HG03139 (cell line): ENCODE measurements around the gene PLD3.
A peak's percentile ranks its signal among the peaks of the same experiment; 100 is the strongest.
"Not testable (repeated sequence)": the region's sequence is repeated elsewhere in the genome, so short reads cannot be mapped to it uniquely, and the experiment has no call there.

Source experiments
- ATAC-seq: cut with Tn5 transposase; IDR thresholded peaks from one replicate; pipeline ENCODE4 v1.9.1; 2021; ENCODE audit not compliant: unreplicated experiment

The PLD3 gene

DNA sequence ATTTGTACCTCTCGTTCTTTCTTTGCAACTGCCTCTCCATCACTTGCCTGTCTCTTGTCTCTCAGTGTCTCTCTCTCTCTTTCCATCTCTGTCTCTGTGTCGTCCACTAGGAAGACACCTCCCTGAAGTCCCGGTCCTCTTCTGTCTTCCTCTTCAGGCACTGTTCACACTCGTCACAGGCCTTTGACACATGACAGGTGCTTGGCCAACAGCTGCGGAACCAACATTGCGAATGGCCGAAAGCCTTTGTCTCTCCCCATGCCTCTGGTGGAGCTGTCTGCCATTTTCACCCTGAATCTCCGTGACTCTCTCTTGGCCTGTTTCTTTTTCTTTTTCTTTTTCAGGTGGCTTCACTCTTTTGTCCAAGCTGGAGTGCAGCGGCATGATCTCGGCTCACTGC lies 38.7 kb downstream of the PLD3 start:
- ATAC-seq = no peak

DNA sequence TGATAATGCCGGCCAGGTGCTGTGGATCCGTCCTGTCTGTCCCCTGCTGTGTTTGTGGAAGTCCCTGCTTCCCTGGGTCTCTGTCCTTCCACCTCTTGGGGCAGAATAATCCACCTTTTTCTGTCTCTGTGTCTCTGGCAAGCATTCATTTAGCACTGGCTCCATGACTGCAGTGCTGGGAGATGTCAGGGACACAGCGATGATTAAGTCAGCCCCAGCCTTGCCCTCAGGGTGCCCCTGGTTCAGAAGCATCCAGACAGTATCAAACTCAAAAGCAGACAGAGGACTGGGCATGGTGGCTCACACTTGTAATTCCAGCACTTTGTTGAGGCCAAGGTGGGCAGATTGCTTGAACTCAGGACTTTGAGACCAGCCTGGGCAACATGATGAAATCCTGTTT lies 40.0 kb downstream of the PLD3 start:
- ATAC-seq = no peak

DNA sequence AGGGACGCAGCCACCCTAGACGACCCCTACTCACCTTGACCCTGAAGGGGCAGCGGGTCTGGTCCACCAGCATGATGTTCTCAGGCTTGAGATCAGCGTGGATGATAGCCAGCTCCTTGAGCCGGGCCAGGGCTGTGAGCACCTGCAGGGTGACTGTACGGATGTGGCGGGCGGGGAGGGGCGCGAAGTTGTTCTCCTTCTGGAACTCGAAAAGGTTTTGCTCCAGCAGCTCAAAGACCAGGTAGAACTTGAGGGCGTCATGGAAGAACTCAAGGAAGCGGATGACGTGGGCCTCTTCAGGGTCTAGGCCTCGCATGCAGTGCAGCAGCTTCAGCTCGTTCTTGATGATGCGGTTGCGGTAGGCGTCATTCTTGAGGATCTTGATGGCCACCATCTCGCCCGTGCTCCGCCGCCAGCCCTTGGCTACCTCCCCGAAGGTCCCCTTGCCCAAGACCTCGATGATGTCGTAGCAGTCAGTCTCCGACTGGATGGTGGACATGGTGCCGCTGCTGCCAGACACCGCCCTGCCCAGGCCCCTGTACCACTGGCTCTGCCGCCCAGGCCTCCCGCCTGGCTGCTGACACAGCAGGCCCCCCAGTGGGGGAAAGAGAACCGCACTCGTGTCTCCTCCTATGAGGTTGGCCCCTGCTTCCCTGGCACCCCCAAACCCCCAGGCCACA lies 41.0 kb downstream of the PLD3 start:
- ATAC-seq = no peak

DNA sequence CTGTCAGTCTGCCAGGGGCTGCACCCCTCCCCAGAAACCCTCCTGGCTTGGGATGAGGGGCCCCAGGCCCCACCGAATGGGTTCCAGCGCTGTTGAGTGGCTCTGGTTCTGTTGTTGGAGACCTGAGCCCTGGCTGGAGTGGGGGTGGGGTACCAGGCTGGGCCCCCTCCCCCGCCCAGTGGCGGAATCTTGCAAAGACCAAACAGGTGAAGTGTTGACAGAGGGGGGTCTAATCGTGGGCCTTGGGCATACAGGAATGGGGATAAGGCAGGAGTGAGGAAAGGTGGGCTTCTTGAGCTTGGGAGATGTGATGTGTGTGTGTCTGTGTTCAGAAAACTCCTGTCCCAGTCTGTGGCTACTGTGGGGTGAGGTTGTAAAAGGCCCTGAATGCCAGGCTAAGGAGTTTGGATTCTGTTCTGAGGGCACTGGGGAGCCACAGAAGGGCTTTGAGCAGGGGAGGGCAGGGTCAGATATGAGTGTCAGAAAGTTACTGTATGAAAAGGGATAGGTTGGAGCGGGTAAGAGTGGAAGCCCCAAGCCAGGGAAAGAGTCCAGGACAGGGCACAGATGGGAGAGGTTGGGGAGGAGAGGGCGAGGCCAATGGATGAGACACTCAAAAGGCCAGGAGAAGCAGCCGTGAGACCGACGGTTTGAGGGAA lies 41.7 kb downstream of the PLD3 start, which contains the start of gene HIPK4:
HIPK4 (minus strand) TSS at position 98 of the 659 bp plus-strand sequence. CDS start 279 bp downstream, outside the sequence.
- ATAC-seq = no peak

DNA sequence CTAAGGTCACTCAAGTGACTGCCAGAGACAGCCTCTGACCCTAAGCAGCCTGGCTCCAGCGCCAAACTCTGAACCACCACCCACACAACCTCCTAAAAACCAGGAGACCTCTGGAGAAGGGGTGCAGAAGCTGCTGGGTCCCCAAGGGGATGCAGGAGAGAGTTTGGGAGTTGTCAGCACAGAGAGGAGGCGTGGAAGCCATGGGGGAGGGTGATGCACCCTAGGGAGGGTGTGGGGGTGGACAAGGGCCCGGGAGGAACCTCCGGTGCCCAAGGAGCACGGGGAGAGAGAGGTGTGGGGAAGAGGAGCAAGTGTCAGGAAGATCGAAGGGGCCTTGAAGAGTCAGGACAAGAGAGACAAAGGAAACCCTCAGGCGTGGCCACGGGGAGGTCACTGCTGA lies 43.6 kb downstream of the PLD3 start:
- no peak for ATAC-seq

DNA sequence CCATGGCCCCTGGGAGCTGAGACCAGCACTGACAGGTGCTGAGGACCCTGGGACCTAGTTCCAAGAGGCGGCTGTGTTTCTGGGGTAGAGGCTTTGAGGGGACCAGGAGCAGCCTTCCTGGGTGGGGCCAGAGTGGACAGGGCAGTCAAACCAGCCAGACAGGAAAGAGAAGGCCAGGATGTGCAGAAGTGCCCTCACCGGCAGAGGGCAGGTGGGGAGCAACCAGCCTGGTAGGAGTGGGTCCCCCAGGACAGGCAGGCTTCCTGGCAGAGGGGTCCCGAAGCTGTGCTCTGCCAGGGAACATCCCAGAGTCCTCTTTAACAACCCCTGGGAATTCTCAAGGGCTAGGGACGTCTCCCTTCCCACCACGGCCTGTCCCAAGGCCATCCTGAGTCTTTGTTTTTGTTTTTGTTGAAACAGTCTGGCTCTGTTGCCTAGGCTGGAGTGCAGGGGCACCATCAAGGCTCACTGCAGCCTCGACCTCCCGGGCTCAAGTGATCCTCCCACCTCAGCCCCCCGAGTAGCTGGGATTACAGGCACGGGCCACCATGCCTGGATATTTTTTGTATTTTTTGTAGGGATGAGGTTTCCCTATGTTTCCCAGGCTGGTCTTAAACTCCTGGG lies 44.5 kb downstream of the PLD3 start:
- no peak for ATAC-seq

DNA sequence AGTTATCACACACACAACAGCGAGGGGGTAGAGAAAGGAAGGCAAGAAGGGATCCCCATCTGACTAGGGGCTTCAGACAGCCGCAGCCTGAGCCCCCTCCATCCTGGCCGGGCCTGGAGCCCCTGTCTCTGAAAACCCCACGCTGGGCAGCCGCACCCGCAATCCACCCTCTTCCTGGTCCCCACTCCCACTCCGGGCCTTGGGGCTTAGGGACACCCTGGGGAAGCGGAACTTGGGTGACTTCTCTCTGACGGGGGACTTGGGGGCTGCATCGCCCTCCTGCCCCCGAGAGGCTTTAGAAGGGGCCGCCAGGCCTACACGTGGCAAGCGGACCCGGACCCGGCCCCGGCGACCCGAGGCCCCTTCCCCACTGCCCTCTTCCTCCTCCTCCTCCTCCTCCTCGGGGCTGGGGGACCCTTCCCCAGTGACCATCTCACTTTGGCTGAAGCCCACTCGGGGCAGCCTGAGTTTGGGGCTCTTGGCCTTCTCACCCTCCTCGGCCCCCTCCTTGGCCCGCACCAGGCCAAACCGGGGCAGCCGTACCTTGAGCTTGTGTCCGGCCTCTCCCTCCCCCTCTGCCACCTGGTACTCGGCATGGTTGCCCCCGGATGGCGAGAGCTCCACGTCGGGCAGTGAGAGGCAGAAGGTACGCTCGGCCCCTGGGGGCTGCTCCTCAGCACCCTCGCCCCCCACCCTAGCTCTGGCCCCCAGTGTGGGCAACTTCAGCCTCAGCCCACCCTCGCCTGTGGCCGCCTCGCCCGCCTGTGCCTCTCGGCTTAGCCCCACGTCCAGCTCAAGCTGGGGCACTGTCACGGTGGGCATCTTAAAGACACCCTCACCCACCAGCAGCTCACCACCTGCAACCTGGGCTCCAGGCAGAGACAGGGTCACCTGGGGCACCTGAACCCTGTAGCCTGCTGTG lies 45.7 kb downstream of the PLD3 start:
- ATAC-seq = no peak

DNA sequence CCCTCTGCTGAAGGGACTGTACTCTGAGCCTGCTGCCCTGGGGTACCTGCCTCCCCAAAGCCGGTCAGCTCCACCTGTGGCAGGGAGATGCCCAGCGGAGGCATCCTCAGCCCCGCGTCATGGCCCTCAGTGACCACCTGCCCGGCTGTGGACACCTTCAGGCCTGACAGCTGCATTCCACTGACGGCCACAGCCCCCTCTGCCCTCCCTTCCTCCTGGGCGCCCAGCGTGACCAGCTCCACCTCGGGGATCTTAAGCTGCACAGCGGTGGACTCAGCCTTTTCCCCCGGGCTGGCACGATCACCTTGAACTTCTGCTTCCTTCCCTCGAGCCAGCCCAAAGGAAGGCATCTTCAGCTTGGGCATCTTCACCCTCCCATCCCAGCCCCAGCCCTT lies 46.3 kb downstream of the PLD3 start:
- no peak for ATAC-seq

DNA sequence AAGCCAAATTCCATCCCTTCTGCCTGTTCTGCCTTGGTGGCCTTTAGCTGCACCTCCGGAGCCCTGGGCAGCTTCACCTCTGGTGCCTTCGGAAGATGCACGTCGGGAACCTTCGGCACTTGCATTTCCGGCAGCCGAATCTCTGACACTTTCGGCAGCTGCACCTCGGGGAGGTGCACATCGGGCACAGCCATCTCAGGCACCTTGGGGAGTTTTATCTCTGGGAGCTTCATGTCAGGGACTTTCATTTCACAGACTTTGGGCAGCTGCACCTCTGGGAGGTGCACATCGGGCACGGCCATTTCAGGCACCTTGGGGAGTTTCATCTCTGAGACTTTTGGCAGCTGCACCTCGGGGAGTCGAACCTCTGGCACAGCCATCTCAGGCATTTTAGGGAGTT lies 47.5 kb downstream of the PLD3 start:
- ATAC-seq = no peak

DNA sequence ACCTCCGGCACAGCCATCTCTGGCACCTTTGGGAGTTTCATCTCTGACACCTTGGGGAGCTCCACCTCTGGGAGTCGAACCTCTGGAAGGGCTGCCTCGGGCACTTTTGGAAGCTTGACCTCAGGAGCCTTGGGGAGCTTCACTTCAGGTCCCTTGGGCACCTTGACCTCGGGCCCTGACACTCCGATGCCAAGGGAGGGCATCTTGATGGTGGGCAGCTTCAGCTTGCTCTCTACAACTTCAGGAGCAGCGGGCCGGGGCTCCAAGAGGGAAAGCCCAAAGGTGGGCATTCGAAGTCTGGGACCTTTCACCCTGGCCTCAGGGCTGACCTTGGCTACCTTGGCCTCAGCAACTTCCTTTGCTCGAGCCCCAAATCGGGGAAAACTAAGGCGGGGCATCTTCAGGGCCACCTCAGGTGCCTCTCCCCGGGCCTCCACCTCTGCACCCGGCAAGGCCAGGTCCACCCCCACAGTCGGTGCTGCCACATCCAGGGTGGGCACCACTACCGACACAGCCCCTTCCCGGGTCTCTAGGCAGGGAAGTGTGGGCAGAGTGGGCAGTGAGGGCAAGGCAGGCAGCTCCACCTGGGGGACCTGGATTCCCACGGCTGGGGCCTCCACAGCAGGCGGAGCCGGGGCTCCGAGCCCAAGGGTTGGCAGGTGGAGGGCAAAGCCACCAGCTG lies 48.5 kb downstream of the PLD3 start:
- no peak for ATAC-seq

DNA sequence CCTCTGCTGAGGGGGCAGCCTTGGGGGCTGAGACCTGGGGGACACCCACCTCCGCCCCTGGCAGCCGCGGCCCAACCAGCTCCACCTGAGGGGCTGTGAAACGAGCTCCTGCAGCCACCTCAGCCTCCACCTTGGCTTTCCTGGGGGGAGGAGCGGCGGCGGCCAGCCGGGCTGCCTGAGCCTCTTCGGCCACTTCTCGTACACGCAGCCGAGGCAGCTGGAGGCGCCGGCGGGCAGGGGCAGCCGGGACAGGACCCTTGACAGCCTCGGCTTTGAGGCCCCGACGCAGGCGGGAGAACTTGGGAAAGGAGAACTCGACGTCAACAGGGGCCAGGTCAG lies 49.0 kb downstream of the PLD3 start:
- no peak for ATAC-seq

DNA sequence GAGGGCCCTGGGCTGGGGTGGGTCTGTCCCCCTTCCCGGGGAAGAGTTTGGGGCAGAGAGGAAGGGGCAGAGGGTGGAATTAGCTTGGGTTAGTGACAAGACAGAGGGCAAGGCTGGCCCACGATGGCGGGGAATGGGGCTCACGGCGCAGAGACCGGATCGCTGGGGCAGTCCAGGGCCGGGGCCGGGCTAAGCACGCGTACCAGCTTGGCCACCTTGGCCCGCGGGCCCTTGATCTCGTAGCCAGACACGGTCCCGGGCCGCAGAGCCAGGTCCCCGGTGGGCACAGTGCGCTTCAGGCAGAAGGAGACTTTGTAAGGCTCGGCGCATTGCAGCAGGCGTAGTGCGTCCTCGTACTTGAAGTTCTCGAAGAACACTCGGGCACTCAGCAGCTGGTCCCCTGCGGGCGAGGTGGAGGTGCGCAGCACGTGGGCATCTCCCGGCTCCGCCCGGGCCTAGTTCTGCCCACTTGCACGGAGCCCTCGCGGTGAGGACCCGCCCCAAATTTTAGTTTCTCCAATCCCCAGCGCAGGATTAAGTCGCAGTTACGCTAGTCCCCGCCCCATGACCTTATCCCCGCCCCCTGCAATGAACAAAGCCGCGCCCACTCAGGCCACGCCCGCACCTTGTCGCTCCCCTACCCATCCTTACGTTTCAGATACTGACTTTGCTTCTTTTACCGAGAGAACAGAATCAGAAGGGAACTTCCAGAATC lies 50.1 kb downstream of the PLD3 start:
- no peak for ATAC-seq

DNA sequence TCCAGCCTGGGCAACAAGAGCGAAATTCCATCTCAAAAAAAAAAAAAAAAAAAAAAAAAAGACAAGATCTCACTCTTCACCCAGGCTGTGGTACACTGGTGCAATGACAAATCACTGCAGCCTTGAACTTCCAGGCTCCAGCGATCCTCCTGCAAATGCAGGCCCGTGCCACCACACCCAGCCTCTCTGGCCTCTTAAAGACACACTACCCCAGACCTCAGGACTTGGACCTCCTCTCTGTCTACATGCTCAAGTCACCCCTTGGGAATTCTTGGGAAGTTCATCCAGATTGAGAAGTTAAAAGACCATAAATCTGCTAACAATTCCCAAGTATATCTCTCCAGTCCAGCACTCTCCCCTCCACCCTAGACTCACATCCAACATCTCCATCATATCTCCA lies 52.1 kb downstream of the PLD3 start:
- no peak for ATAC-seq

DNA sequence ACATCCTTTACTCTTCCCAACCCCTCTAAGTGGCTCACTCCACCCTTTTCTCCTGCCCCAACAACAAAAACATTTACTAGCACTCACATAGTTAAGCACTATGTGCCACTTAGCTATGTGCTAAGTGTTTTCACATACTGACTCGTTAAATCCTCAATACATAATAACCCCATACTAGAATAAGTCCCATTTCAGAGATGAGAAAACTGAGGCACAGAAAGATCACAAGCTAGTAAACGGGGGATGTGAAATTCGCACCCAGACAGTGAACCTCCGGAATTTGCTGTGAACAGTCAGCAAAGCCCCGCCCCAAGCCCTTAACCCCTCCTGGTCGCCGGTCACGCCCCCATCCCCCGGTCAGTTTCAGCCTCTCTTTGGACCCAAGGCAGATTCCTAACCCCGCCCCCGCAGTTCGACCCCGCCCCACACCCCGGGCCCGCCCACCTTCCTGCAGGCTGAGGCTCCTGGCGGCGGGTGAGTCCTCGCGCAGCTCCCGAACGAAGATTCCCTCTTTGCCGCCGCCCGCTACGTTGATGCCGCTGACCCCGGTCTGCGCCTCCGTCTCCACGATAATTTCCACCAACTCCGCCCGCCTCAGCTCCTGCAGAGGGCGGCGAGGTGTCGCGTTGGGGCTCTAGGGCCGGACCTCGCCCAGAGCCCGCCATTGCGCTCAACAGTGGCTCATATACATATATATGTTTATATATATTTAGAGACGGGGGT lies 54.9 kb downstream of the PLD3 start:
- peak; percentile 51 for ATAC-seq

DNA sequence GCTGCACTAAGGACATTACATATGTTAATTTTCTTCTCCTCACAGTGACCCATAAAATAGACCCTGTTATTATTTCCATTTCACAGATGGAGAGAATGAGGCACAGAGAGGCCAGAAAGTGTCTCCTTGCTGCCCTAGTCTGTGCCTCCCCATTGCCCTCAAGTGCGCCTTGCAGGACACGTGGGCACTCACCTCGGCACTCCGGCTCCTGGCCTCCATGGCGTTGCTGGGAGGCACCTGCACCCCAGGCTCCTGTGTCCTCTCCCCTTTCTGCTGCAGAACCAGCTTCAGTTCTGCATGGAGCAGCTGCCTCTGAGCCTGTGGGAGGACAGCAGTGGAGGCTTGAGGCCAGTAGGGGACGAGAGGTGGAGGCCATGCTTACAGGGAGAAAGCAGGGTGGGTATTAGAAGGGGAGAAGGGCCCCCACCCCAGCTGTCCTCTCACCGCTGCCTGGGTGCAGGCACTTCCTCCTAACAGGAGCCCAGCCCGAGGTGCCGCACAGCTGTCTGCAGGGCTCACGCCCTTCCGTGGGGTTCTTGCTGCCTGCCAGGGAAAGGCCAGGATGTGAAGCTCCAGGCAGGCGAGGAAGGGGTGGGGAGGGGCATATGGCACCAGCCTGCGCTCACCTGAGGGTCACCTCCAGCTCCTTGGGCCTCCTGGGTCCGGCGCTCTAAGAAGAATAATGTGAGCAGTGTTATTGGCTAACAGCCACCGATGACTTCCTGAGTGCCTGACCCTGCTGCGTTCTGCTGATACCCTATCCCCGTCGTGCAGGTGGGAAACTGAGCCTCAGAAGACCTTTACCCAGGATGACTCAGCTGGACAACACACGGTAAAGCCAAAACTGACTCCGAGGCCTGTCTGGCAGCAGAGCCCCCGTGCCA lies 59.5 kb downstream of the PLD3 start:
- ATAC-seq = no peak

DNA sequence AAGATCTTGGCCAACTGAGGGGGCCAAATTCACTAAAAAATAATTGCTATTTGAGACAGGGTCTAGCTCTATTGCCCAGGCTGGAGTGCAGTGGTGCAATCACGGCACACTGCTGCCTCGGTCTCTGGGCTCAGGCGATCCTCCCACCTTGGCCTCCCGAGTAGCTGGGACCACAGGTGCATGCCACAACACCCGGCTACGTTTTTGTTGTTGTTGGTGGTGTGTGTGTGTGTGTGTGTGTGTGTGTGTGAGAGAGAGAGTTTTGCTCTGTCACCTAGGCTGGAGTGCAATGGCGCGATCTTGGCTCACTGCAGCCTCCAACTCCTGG lies 60.1 kb downstream of the PLD3 start:
- ATAC-seq = not testable (repeated sequence)

DNA sequence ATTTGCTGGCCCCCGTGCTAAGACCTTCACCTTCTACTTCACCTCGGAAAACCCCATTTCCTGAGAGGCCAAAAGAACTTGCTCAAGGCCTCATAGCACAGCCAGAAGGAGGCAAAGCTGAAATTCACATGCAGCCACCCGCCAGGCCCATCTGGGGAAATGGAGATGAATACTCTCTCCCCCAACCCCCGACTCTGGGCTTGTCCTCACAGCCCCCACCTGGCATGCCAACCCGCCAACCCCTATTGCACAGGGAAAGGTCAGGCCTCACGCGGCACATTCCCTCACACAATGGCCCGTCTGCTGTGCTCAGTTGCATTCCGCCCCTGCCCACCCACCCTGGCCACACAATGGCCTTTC lies 61.5 kb downstream of the PLD3 start:
- no peak for ATAC-seq

DNA sequence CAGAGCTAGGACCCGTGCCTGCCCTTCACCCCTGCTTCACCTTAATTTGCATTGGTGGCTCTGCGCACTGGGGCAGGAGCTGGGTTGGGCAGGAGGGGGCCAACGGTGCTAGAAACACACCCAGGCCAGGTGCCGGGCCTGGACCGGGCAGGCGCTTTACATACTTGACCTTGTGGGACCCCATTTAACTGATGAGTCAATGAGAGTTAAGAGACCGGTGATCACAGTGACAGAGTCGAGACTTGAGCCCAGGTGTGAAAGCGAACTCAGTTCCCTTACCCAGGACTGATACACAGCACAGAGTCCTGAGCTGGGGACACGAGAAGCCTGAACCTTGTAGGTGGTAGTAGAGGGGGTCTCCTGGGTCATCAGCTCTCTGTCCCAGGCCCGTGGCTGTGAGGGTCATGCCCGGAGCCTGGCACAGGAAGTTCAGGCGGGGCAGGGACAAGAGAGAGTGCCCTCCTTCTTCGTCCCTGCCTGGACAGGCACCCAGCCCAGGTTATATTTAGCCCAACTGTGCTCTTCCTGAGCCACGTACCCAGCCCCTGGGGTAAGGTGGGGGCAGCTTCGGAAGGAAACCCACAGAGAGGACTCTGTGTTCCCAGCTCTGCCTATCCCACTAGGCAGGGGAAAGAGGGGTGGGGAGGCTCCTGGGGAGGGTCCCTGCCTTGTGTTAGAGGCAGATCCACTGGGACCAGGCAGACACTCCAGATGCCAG lies 62.8 kb downstream of the PLD3 start:
- no peak for ATAC-seq
